GM19467 (cell line): ENCODE results near the gene TMEM217.

Source experiments
- ATAC-seq: cut with Tn5 transposase; IDR thresholded peaks from one replicate; pipeline ENCODE4 v1.9.1; 2021; ENCODE audit warnings: mild to moderate bottlenecking, moderate library complexity; ENCODE audit not compliant: unreplicated experiment

The TMEM217 gene

GRCh38 chr6:37244430-37245310, 13.3 kb downstream of the TMEM217 start:
- no peak for ATAC-seq

GRCh38 chr6:37243816-37244370, 14.1 kb downstream of the TMEM217 start:
- ATAC-seq: no peak

- no peak for ATAC-seq
These were observed 14.7 kb downstream of the TMEM217 start for GRCh38 chr6:37243131-37243815.

- no peak for ATAC-seq
These were observed 15.4 kb downstream of the TMEM217 start for GRCh38 chr6:37242429-37243052.

GRCh38 chr6:37241775-37242428, 16.0 kb downstream of the TMEM217 start:
- ATAC-seq: no peak

GRCh38 chr6:37241131-37241530, 16.8 kb downstream of the TMEM217 start:
- no peak for ATAC-seq

- ATAC-seq: no peak
These were observed 17.8 kb downstream of the TMEM217 start for GRCh38 chr6:37239950-37240713.

GRCh38 chr6:37239526-37239925, 18.4 kb downstream of the TMEM217 start:
- no peak for ATAC-seq

GRCh38 chr6:37238381-37238780, 19.6 kb downstream of the TMEM217 start:
- no peak for ATAC-seq

- no peak for ATAC-seq
These were observed 20.2 kb downstream of the TMEM217 start for GRCh38 chr6:37237789-37238188.

- no peak for ATAC-seq
These were observed 21.0 kb downstream of the TMEM217 start for GRCh38 chr6:37236921-37237320.

- ATAC-seq: no peak
These were observed 24.4 kb downstream of the TMEM217 start for GRCh38 chr6:37233541-37233940.

- ATAC-seq: no peak
These were observed 25.4 kb downstream of the TMEM217 start for GRCh38 chr6:37232430-37233017.

GRCh38 chr6:37230104-37230503, 27.8 kb downstream of the TMEM217 start:
- no peak for ATAC-seq

GRCh38 chr6:37225350-37226169, 32.4 kb downstream of the TMEM217 start:
- no peak for ATAC-seq

GRCh38 chr6:37222992-37223391, 35.0 kb downstream of the TMEM217 start:
- no peak for ATAC-seq

GRCh38 chr6:37222125-37222967, 35.6 kb downstream of the TMEM217 start:
- ATAC-seq: peak; percentile 88

- no peak for ATAC-seq
These were observed 36.3 kb downstream of the TMEM217 start for GRCh38 chr6:37221585-37222124.
